Measurements from ENCODE around the gene CRTAC1. TPM values are rescaled to one million over a fixed set of nuclear protein-coding genes. Genes with fewer than 3 reads are reported as not detected.

CRTAC1 gene
- total and polyA plus RNA-seq, 10 of the 15 experiments (the other 5 are each of a cell fraction or from before 2014, with no cell fraction given) = 0.10 TPM; not detected in 9

DNA sequence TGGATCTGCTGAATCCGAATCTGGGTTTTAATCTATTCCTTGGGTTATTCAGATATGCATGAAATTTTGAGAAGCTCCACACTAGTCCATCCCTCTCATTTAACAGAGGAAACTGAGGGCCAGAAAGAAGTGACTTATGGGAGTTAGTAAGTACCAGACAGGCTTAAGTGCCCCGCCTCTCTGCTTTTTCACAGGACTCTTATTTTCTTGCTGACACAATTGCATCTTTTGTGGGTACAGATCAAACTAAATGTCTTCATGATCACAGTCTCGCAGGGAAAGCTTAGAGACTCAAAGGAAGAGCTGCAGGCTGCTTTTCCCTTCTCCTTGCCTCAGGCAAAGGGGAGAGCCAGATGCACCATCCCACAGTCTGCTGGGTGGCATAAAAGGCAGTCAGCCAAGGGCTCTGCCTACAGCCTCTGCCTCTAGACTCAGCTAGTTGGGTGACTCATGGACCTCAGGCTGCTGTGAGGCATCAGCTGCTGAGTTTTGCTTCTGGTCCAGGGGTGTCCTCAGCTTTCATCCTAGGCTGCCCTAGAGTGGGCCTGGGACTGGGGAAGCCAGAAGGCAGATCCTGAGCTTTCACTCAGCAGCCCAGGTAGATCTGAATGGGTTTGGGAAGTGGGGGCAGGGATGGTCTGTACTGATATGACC is 169.2 kb downstream of the CRTAC1 start:
- no TSS peak for BruUV-seq (replicated peaks)
- in situ Hi-C loops (cut with MboI) (no loop called here), intact Hi-C loops (cut with micrococcal nuclease; ENCODE audit: unreplicated experiment) (no loop called here)
- Histone ChIP-seq H3K27ac (ENCODE audit: control insufficient read depth, insufficient read depth) (no peak overlapping the region), H3K79me2 (ENCODE audit: control insufficient read depth, insufficient read depth, low read length) (no peaks in the 10 kb centered on the region), H3K4me2 (ENCODE audit: control insufficient read depth, insufficient read depth) (no peak overlapping the region), H3K36me3 (ENCODE audit: control insufficient read depth in 2 of 2, insufficient read depth in 2 of 2, low read length in 1 of 2) (no peaks in the 10 kb centered on the region), H3K9me3 (replicated peaks; ENCODE audit: control insufficient read depth, insufficient read depth, low read length) (no peaks in the 10 kb centered on the region), H3K4me1 (ENCODE audit: control insufficient read depth, insufficient read depth, low read length) (no peaks in the 10 kb centered on the region), H3K4me3 (no peak overlapping the region), H2AFZ (ENCODE audit: control insufficient read depth, low read depth, low read length) (no peak overlapping the region), H4K20me1 (ENCODE audit: control insufficient read depth, insufficient read depth) (no peaks in the 10 kb centered on the region), H3K9ac (ENCODE audit: control insufficient read depth, insufficient read depth, low read length) (no peak overlapping the region), H3K27me3 (replicated peaks in 1 of 2; ENCODE audit: control insufficient read depth in 2 of 2, insufficient read depth in 2 of 2, low read length in 1 of 2) (peaks cover 2 to 6% of the 10 kb centered on the region in 2 experiments)
- no peak for TF ChIP-seq SREBF1 (IDR thresholded peaks at IDR 0.05; ENCODE audit: low read length)
- TF ChIP-seq TBL1XR1 (IDR thresholded peaks at IDR 0.05; ENCODE audit: low read depth, low read length) = no peak
- no peak for TF ChIP-seq SMC3 (IDR thresholded peaks at IDR 0.05; ENCODE audit: borderline replicate concordance, low read length)
- no peak for TF ChIP-seq KDM1A (IDR thresholded peaks at IDR 0.05; ENCODE audit: borderline replicate concordance)
- no peak for TF ChIP-seq MAX (IDR thresholded peaks at IDR 0.05; ENCODE audit: low read depth, low read length)
- TF ChIP-seq RAD51 (IDR thresholded peaks at IDR 0.05) = no peak
- no peak for TF ChIP-seq EED (IDR thresholded peaks at IDR 0.05; ENCODE audit: low read depth)
- TF ChIP-seq IRF4 (IDR thresholded peaks at IDR 0.05; ENCODE audit: low read depth, low read length) = no peak
- ChIA-PET SMC1A (ENCODE audit: uncharacterized antibody, unreplicated experiment) (no interaction called here), RAD21 (ENCODE audit: unreplicated experiment) (no interaction called here), POLR2A (interaction anchor here (0.5 kb wide), 1 partner anchor 237 kb away, joined by 3 read pairs; no protein-coding TSS in a partner anchor), CTCF (interaction anchor here (1.1 to 2.1 kb wide), 3 partner anchors 8 to 160 kb away, joined by 4 to 9 read pairs (median 6); no protein-coding TSS in a partner anchor)
- FAIRE-seq (no peak), DNase-seq (ENCODE audit: low read depth, low spot score) (no peak), ATAC-seq (no peak)
- WGBS (ENCODE audit: insufficient coverage, insufficient replicate concordance, low lambda C conversion rate, missing lambda C conversion rate) = 5% methylated on average over 3 of the region's 3 CpGs

DNA sequence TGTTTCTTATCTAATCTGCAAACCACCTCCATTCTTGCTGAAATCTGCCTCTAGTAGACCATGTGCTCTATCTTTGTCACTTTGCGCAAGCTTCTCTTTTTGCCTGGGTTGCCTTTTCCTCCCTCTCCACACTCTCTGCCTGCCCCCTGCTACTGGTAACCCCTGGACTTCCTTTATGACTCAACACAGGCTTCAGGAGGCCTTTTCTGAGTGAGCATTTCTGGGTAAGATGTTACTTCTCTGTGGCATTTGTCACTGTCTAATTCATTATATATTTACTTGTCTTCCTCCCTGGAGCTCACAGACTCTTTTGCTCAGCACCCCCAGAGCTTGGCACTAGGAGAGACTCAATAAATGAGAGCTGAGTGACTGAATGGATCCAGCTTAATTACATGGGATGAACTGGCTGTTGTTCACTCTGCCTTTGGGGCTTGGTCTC is 172.4 kb downstream of the CRTAC1 start:
- ChIA-PET RAD21 (ENCODE audit: unreplicated experiment) (no interaction called here), POLR2A (no interaction called here), CTCF (no interaction called here), SMC1A (ENCODE audit: uncharacterized antibody, unreplicated experiment) (interaction anchor here (1.6 kb wide), 1 partner anchor 10 kb away, joined by 4 read pairs; no protein-coding TSS in a partner anchor)
- in situ Hi-C loops (cut with MboI) (no loop called here), intact Hi-C loops (cut with micrococcal nuclease; ENCODE audit: unreplicated experiment) (no loop called here)
- Histone ChIP-seq H3K9me3 (replicated peaks; ENCODE audit: control insufficient read depth, insufficient read depth, low read length) (no peaks in the 10 kb centered on the region), H3K36me3 (ENCODE audit: control insufficient read depth in 2 of 2, insufficient read depth in 2 of 2, low read length in 1 of 2) (no peaks in the 10 kb centered on the region), H3K4me3 (no peak overlapping the region), H4K20me1 (ENCODE audit: control insufficient read depth, insufficient read depth) (no peaks in the 10 kb centered on the region), H3K4me1 (ENCODE audit: control insufficient read depth, insufficient read depth, low read length) (no peaks in the 10 kb centered on the region), H3K79me2 (ENCODE audit: control insufficient read depth, insufficient read depth, low read length) (no peaks in the 10 kb centered on the region), H3K9ac (ENCODE audit: control insufficient read depth, insufficient read depth, low read length) (no peak overlapping the region), H2AFZ (ENCODE audit: control insufficient read depth, low read depth, low read length) (no peak overlapping the region), H3K4me2 (ENCODE audit: control insufficient read depth, insufficient read depth) (no peak overlapping the region), H3K27ac (ENCODE audit: control insufficient read depth, insufficient read depth) (no peak overlapping the region), H3K27me3 (replicated peaks in 1 of 2; ENCODE audit: control insufficient read depth in 2 of 2, insufficient read depth in 2 of 2, low read length in 1 of 2) (peaks cover 0 to 6% of the 10 kb centered on the region in 2 experiments)
- peak; percentile 49 for FAIRE-seq
- BruUV-seq (replicated peaks) = no TSS peak
- TF ChIP-seq, protein P1, sequence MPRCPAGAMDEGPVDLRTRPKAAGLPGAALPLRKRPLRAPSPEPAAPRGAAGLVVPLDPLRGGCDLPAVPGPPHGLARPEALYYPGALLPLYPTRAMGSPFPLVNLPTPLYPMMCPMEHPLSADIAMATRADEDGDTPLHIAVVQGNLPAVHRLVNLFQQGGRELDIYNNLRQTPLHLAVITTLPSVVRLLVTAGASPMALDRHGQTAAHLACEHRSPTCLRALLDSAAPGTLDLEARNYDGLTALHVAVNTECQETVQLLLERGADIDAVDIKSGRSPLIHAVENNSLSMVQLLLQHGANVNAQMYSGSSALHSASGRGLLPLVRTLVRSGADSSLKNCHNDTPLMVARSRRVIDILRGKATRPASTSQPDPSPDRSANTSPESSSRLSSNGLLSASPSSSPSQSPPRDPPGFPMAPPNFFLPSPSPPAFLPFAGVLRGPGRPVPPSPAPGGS (IDR thresholded peaks at IDR 0.05; ENCODE audit: borderline replicate concordance, insufficient read depth, low read depth, low read length, poor library complexity, severe bottlenecking) = no peak
- TF ChIP-seq ZBED1 (IDR thresholded peaks at IDR 0.05; ENCODE audit: borderline replicate concordance) (no peak), JUNB (IDR thresholded peaks at IDR 0.05) (0 out of 2 replicates have a peak, but pooled peaks have one; percentile 15), IRF3 (IDR thresholded peaks at IDR 0.05) (no peak), PML (IDR thresholded peaks at IDR 0.05; ENCODE audit: low read length) (no peak), POLR2AphosphoS5 (IDR thresholded peaks at IDR 0.05; ENCODE audit: low read length) (no peak), NR2C2 (IDR thresholded peaks at IDR 0.05; ENCODE audit: borderline replicate concordance, control insufficient read depth, insufficient read length, low read depth) (no peak)
- DNase-seq (ENCODE audit: low read depth, low spot score) = no peak
- 9% methylated on average over 1 of the region's 1 CpG for WGBS (ENCODE audit: insufficient coverage, insufficient replicate concordance, low lambda C conversion rate, missing lambda C conversion rate)
- ATAC-seq = peak; percentile 50

Data from GM12878 (cell line).